GM12874 (cell line): Measurements from ENCODE around the gene ATP9B.

ENCODE experiments used
- CTCF ChIP-seq: IDR thresholded peaks from 2 replicates; pipeline ENCODE4 v1.5.1; 2011; ENCODE audit warnings: low read depth, mild to moderate bottlenecking, control low read depth, low read length, moderate library complexity; ENCODE audit not compliant: insufficient read depth

ATP9B gene

GRCh38 chr18:79318142-79318673, 249.0 kb downstream of the ATP9B start:
- TF ChIP-seq CTCF = no peak

GRCh38 chr18:79320216-79320850, 251.1 kb downstream of the ATP9B start:
- TF ChIP-seq CTCF = no peak

- TF ChIP-seq CTCF = no peak
Observed at GRCh38 chr18:79321625-79322405, 252.6 kb downstream of the ATP9B start.

DNA sequence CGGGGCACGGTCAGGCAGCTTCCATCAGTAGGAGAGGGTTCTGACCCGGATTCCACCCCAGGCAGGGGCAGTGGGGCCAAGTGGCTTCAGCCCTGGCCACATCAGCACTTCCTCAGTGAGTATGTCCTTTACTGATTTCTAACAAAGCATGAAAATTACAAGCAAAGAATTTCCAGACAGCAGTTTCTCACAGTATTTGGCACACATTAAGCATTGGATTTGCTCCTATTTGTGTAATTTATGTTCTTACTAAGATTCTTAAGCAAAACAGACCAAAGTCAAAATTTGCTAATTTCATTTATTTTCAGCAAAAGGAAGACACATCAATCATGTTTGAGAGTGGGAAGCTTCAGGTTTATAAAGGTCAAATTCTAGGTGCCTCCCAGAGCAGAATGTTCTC, 253.2 kb downstream of the ATP9B start:
- TF ChIP-seq CTCF = no peak

DNA sequence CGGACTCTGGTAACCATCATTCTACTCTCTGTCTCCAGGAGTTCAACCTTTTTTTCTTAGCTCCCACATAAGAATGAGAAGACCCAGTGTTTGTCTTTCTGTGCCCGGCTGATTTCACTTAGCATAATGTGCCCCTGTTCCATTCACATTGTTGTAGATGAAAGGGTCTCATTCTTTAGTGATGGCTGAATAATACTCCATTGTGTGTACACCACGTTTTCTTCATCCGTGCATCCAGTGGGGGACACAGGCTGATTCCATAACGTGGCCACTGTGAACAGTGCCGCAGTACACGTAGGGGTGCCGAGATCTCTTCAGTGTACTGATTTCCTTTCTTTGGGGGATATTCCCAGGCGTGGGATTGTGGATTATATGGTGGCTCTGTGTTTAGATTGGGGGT, 254.3 kb downstream of the ATP9B start:
- no peak for TF ChIP-seq CTCF

DNA sequence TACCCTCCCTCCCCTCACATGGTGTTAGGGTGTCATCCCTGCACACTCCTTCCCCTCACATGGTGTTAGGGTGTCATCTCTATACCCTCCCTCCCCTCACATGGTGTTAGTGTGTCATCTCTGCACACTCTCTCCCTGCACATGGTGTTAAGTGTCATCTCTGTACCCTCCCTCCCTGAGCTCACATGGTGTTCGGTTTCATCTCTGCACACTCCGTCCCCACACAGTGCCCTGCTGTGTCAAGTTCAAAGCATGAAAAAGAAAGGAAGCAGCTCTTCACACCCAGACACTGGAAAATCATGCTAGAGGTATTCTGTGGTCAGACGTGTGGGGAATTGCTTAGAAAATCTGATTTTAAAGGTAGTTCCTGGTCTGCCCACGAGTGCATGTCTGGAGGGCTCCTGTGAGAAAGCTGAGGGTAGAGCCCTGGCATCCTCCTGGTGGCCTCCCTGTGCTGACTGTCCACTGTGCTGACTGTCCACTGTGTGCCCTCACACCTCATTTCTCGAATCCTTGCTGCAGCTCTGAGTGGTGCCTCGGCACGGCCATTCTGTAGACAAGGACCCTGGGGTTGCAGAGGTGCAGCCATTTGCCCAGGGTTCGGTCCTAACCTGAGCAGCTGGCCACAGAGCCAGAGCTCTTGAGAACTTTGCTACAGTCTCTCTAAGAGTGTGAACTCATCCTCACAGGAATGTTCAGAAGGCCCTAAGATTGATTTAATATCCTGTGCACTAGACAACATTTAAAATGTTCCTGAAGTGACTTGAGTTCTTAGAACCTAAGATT, 257.4 kb downstream of the ATP9B start:
- TF ChIP-seq CTCF = no peak

DNA sequence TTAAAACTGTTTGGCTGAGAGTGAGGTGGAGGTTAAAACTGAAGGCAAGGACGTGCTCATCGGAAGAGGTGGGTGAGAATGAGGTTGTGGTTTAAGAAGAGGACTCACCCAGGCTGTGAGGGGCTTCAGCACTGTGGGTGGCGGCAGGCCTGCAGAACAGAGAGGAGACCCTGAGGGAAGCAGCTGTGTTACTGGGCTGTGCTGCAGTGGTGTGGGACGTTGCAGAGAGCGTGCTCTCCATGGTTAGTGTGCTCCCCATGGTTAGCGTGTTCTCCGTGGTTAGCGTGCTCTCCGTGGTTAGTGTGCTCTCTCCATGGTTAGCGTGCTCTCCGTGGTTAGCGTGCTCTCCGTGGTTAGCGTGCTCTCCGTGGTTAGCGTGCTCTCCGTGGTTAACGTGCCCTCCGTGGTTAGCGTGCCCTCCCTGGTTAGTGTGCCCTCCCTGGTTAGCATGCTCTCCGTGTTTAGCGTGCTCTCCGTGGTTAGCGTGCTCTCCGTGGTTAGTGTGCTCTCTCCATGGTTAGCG, 258.1 kb downstream of the ATP9B start:
- TF ChIP-seq CTCF = no peak
